Gastroesophageal sphincter (tissue), 4 donors: ENCODE results near the gene PARD3B. TPM values are rescaled to one million over a fixed set of nuclear protein-coding genes. Genes with fewer than 3 reads are reported as not detected.

Source experiments
- ATAC-seq: fragments of 150-250 bp; one replicate; pipeline ENCODE4 v1.9.1; 2016; ENCODE audit warnings: mild to moderate bottlenecking, moderate library complexity
- H3K27ac ChIP-seq, 4 donors: fragments of 200-600 bp; sonication (generic) in 3 of 4; 1 replicate in 3 of 4; 2 replicates in 1 of 4; pipeline ENCODE4 v1.5.1; 2016 to 2019
- H3K27me3 ChIP-seq: fragments of 200-600 bp; sonication (generic); one replicate; pipeline ENCODE4 v1.5.1; 2019
- H3K36me3 ChIP-seq, 2 donors: fragments of 200-600 bp; sonication (generic); one replicate each; pipeline ENCODE4 v1.5.1; 2019; ENCODE audit warnings: control low read depth in 1 of 2
- H3K4me1 ChIP-seq, 3 donors: fragments of 200-600 bp; sonication (generic); 1 replicate in 2 of 3; 2 replicates in 1 of 3; pipeline ENCODE4 v1.5.1; 2016 to 2019; ENCODE audit warnings: control low read depth in 2 of 3
- H3K4me3 ChIP-seq, 2 donors: fragments of 200-600 bp; sonication (generic); one replicate each; pipeline ENCODE4 v1.5.1; 2019; ENCODE audit warnings: mild to moderate bottlenecking in 1 of 2, moderate library complexity in 1 of 2
- H3K9me3 ChIP-seq, 3 donors: fragments of 200-600 bp; sonication (generic); one replicate each; pipeline ENCODE4 v1.5.1; 2017 to 2019; ENCODE audit warnings: control low read depth in 2 of 3
- EP300 ChIP-seq: sonication (generic); formaldehyde crosslinking; IDR thresholded peaks from one replicate; pipeline ENCODE4 v1.6.1; 2017; ENCODE audit warnings: antibody characterized with exemption, mild to moderate bottlenecking
- POLR2A ChIP-seq, 2 donors: fragments of 450-650 bp; IDR thresholded peaks; one replicate each; pipeline ENCODE4 v1.6.1; 2017; ENCODE audit warnings: antibody characterized with exemption in 2 of 2, mild to moderate bottlenecking in 2 of 2, moderate library complexity in 1 of 2
- POLR2AphosphoS5 ChIP-seq: sonication (generic); formaldehyde crosslinking; IDR thresholded peaks from one replicate; pipeline ENCODE4 v1.6.1; 2017; ENCODE audit warnings: antibody characterized with exemption
- WGBS, 2 donors: methylation state at CpG; one replicate each; pipeline ENCODE4 v1.1.5; 2018; ENCODE audit warnings: low coverage in 1 of 2; 5-methylcytosine and 5-hydroxymethylcytosine counted together
- total RNA-seq, 4 donors: library from RNA; depleted of rRNA; stranded (reverse); fragments of >200 nt; gene quantifications; one replicate each; pipeline ENCODE4 v1.1.0, GENCODE V29; 2016
- TF ChIP-seq, protein P1 (sequence below), 4 experiments: fragments of 200-600 bp in 2 of 4; fragments of 450-650 bp in 2 of 4; sonication (generic) in 1 of 4; IDR thresholded peaks; one replicate each; pipeline ENCODE4 v1.5.1; 2017 to 2019; ENCODE audit warnings: antibody characterized with exemption in 4 of 4, mild to moderate bottlenecking in 2 of 4, moderate library complexity in 2 of 4

Gene PARD3B
- total RNA-seq, 4 donors from 2014 or later, result 29.6 to 42.2 (median 41.0) TPM

DNA sequence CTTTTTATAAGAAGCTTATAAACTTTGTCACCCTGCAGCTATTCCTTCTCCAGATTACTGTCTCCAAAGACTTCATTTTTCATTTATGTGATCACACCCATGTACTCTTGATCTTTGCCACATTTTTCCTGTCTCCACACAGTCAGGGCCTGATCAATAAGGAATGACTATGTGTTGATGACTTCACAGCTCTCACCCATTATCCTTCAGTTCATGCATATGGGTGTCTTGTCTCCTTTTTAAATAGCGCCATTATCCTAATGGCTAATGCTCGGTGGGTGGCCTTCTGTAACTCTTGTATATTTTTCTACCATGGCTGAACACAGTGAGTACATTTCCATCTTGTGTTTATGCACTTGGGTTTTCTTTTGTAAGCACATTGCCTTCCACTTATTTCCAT is 801.4 kb downstream of the PARD3B start:
- Histone ChIP-seq H3K4me3 (no peak overlapping the region), H3K27me3 (no peaks in the 10 kb centered on the region), H3K9me3 (no peaks in the 10 kb centered on the region), H3K27ac (no peak overlapping the region), H3K4me1 (peaks cover 0 to 8% (median 0%) of the 10 kb centered on the region in 3 donors), H3K36me3 (no peaks in the 10 kb centered on the region)
- ATAC-seq, result no peak
- no peak for TF ChIP-seq POLR2AphosphoS5
- TF ChIP-seq EP300, result no peak
- no peak for TF ChIP-seq POLR2A (IDR thresholded peaks at IDR 0.05)
- TF ChIP-seq, protein P1, sequence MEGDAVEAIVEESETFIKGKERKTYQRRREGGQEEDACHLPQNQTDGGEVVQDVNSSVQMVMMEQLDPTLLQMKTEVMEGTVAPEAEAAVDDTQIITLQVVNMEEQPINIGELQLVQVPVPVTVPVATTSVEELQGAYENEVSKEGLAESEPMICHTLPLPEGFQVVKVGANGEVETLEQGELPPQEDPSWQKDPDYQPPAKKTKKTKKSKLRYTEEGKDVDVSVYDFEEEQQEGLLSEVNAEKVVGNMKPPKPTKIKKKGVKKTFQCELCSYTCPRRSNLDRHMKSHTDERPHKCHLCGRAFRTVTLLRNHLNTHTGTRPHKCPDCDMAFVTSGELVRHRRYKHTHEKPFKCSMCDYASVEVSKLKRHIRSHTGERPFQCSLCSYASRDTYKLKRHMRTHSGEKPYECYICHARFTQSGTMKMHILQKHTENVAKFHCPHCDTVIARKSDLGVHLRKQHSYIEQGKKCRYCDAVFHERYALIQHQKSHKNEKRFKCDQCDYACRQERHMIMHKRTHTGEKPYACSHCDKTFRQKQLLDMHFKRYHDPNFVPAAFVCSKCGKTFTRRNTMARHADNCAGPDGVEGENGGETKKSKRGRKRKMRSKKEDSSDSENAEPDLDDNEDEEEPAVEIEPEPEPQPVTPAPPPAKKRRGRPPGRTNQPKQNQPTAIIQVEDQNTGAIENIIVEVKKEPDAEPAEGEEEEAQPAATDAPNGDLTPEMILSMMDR (IDR thresholded peaks at IDR 0.05), result no peak
- 93 to 100% methylated on average over 2 of the region's 2 CpGs for WGBS, 2 donors

DNA sequence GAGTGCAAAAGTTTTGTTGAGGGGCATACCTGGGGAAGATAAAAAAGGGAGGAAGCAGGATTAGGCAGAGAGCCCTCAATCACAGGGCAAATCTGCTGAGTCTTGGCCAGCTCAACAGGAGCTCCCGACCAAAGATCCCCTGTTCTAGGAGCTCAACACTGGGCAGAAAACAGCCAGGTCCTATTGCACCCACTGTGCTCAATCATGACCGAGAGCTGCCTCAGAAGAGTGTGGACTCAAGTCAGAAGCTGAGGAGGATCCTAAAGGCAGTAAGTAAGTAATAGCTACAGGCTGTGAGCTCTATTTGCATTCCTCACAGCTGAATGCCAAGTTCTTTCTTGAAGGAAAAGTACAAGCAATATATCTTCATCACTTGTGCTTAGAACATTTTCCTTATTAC is 802.6 kb downstream of the PARD3B start:
- peaks cover 0 to 8% (median 0%) of the 10 kb centered on the region in 3 donors for H3K4me1 ChIP-seq
- no peaks in the 10 kb centered on the region for H3K9me3 ChIP-seq
- no peaks in the 10 kb centered on the region for H3K27me3 ChIP-seq
- H3K36me3 ChIP-seq, result no peaks in the 10 kb centered on the region
- ATAC-seq, result no peak
- whole genome bisulfite sequencing, 2 donors, result 29 to 51% methylated on average over 1 to 2 of the region's 2 CpGs
- TF ChIP-seq EP300 (no peak), POLR2A (IDR thresholded peaks at IDR 0.05) (no peak), POLR2AphosphoS5 (no peak)
- TF ChIP-seq, protein P1 (IDR thresholded peaks at IDR 0.05), result no peak
- H3K27ac ChIP-seq, result no peak overlapping the region
- no peak overlapping the region for H3K4me3 ChIP-seq

DNA sequence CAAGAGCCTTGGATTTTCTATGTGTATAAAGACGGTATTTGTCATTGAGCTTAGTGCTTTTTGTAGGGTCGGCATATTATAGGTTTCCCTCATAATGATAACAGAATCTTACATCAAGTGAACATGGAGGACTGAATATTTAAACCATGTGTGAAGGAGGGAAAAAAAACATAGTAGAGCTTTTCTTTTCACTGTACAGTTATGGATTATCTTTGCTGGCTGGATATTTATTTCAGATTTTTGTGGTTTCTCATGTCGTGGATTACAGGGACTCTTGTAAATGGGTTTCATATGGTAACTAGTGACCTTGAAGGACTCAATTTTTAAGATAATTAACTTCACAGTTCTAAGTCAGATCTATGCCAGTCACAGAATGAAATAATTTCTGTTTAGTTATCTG is 806.8 kb downstream of the PARD3B start:
- ATAC-seq, result no peak
- Histone ChIP-seq H3K4me3 (no peak overlapping the region), H3K9me3 (no peaks in the 10 kb centered on the region), H3K4me1 (peaks cover 0 to 8% (median 0%) of the 10 kb centered on the region in 3 donors), H3K36me3 (no peaks in the 10 kb centered on the region), H3K27me3 (no peaks in the 10 kb centered on the region), H3K27ac (no peak overlapping the region)
- 87 to 94% methylated on average over 3 of the region's 3 CpGs for WGBS, 2 donors
- TF ChIP-seq, protein P1 (IDR thresholded peaks at IDR 0.05), result no peak
- TF ChIP-seq EP300 (no peak), POLR2A (IDR thresholded peaks at IDR 0.05) (no peak), POLR2AphosphoS5 (no peak)

DNA sequence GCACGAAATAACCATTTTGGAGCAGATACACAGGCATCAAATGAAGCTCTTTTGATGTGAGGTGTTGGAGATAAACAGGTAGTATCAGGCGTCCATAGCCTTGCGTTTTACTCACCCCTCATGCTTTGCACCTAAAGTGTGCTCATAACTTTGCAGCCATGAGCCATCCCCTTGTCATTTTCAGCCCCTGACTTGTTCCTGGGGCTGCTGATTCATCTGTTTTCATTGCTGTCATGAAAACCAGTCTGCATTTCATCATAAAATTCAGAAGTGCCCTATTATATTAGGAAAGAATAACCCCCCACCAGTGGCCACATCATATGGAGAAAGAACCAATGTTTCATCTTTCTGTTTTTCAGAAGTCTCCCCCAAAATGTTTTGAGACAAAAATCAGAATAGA is 807.3 kb downstream of the PARD3B start:
- no peak for ATAC-seq
- Histone ChIP-seq H3K4me1 (peaks cover 0 to 5% (median 0%) of the 10 kb centered on the region in 3 donors), H3K9me3 (no peaks in the 10 kb centered on the region), H3K27ac (no peak overlapping the region), H3K36me3 (no peaks in the 10 kb centered on the region), H3K27me3 (no peaks in the 10 kb centered on the region), H3K4me3 (no peak overlapping the region)
- TF ChIP-seq, protein P1 (IDR thresholded peaks at IDR 0.05), result no peak
- TF ChIP-seq EP300 (no peak), POLR2A (IDR thresholded peaks at IDR 0.05) (no peak), POLR2AphosphoS5 (no peak)
- WGBS, 2 donors, result 89 to 94% methylated on average over 1 to 3 of the region's 3 CpGs

DNA sequence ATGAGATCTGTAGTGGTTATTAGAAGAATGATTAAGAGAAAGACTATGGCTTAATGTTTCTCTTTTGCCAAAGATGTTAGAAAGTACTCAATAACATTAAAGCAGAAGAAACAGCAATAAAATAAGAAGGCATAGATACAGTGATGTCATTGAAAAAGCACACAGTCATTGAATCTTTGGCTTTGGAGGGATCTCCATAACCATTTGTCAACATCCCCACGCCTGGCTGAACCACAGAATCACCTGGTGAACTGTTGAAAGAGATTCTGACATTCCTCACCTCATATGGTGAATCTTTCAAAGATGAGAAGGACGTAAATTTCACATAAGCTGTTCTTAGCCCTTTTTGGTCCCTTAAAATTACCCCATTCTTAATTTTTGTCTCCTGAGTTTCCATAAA is 812.5 kb downstream of the PARD3B start:
- WGBS, 2 donors, result 50 to 92% methylated on average over 2 of the region's 2 CpGs
- H3K27ac ChIP-seq, result no peak overlapping the region
- no peaks in the 10 kb centered on the region for H3K9me3 ChIP-seq
- H3K4me1 ChIP-seq, result no peaks in the 10 kb centered on the region
- ATAC-seq, result no peak
- TF ChIP-seq, protein P1 (IDR thresholded peaks at IDR 0.05), result no peak
- TF ChIP-seq POLR2AphosphoS5 (no peak), POLR2A (IDR thresholded peaks at IDR 0.05) (no peak)
- no peaks in the 10 kb centered on the region for H3K27me3 ChIP-seq
- no peak overlapping the region for H3K4me3 ChIP-seq
- H3K36me3 ChIP-seq, result no peaks in the 10 kb centered on the region
